HEK293 (cell line): ENCODE measurements around the gene ATP5IF1.

Experiments used
- CTCF ChIA-PET: fragments of 350-600 bp; formaldehyde crosslinking; extraction: SDS; loops from one replicate; lab custom pipeline; 2021; ENCODE audit warnings: antibody characterized with exemption; lab: Yijun Ruan, JAX
- POLR2A ChIA-PET: fragments of 300-600 bp; formaldehyde crosslinking; extraction: SDS; loops from one replicate; lab custom pipeline; 2020; ENCODE audit warnings: antibody characterized with exemption, inconsistent platforms; lab: Yijun Ruan, JAX
- H3K27ac ChIP-seq: fragments of 200-500 bp; sonication (Bioruptor generic); 2 replicates; pipeline ENCODE4 v1.5.1; 2014; ENCODE audit warnings: low read depth, low read length, control low read depth, inconsistent platforms; ENCODE audit errors: extremely low read depth
- H3K36me3 ChIP-seq, 2 experiments: fragments of 200-500 bp in 1 of 2; sonication (Bioruptor generic) in 1 of 2; 1 replicate in 1 of 2; 2 replicates in 1 of 2; pipeline ENCODE4 v1.5.1; 2014 to 2017; ENCODE audit warnings: inconsistent platforms in 2 of 2, low read length in 2 of 2; ENCODE audit not compliant: control insufficient read depth in 2 of 2, insufficient read depth in 1 of 2
- H3K4me1 ChIP-seq: fragments of 200-500 bp; sonication (Bioruptor generic); 2 replicates; pipeline ENCODE4 v1.5.1; 2014; ENCODE audit warnings: mild to moderate bottlenecking, low read length, inconsistent platforms; ENCODE audit not compliant: control insufficient read depth, insufficient read depth
- H3K4me3 ChIP-seq: 2 replicates; pipeline ENCODE4 v1.5.1; 2011; ENCODE audit warnings: low read depth, mild to moderate bottlenecking, control low read depth, low read length, moderate library complexity
- H3K9me3 ChIP-seq: fragments of 200-500 bp; sonication (Bioruptor generic); 2 replicates; pipeline ENCODE4 v1.5.1; 2014; ENCODE audit warnings: low read depth, low read length, inconsistent platforms; ENCODE audit not compliant: control insufficient read depth, insufficient read depth
- BCL11A ChIP-seq: fragments of 450-650 bp; formaldehyde crosslinking; IDR thresholded peaks from 2 replicates; pipeline ENCODE4 v1.5.1; 2016; ENCODE audit warnings: low read depth, missing biosample characterization, missing genetic modification characterization
- IKZF3 ChIP-seq: fragments of 450-650 bp; IDR thresholded peaks from 2 replicates; pipeline ENCODE4 v1.5.0; 2018; ENCODE audit warnings: missing biosample characterization, mild to moderate bottlenecking, missing genetic modification characterization, moderate library complexity
- MYNN ChIP-seq: fragments of 450-650 bp; formaldehyde crosslinking; IDR thresholded peaks from 2 replicates; pipeline ENCODE4 v1.5.1; 2016; ENCODE audit warnings: missing biosample characterization, missing genetic modification characterization, borderline replicate concordance
- PATZ1 ChIP-seq: fragments of 450-650 bp; formaldehyde crosslinking; IDR thresholded peaks from 2 replicates; pipeline ENCODE4 v1.5.1; 2016; ENCODE audit warnings: missing biosample characterization, missing genetic modification characterization
- PRDM1 ChIP-seq: fragments of 450-650 bp; formaldehyde crosslinking; IDR thresholded peaks from 2 replicates; pipeline ENCODE4; 2016; ENCODE audit warnings: missing biosample characterization, missing genetic modification characterization
- SCRT1 ChIP-seq: fragments of 450-650 bp; formaldehyde crosslinking; IDR thresholded peaks from 2 replicates; pipeline ENCODE4 v1.5.1; 2016; ENCODE audit warnings: missing biosample characterization, missing genetic modification characterization, borderline replicate concordance
- SCRT2 ChIP-seq: fragments of 450-650 bp; formaldehyde crosslinking; IDR thresholded peaks from 2 replicates; pipeline ENCODE4 v1.5.1; 2016; ENCODE audit warnings: missing biosample characterization, missing genetic modification characterization
- TRIM28 ChIP-seq: IDR thresholded peaks from 2 replicates; pipeline ENCODE4 v1.6.1; 2011; ENCODE audit warnings: low read length, control low read depth, borderline replicate concordance
- ZBTB8A ChIP-seq: fragments of 450-650 bp; formaldehyde crosslinking; IDR thresholded peaks from 2 replicates; pipeline ENCODE4 v1.5.1; 2016; ENCODE audit warnings: missing biosample characterization, missing genetic modification characterization
- ZIC2 ChIP-seq: fragments of 450-650 bp; formaldehyde crosslinking; IDR thresholded peaks from 2 replicates; pipeline ENCODE4 v1.5.1; 2016; ENCODE audit warnings: missing biosample characterization, missing genetic modification characterization
- ZNF114 ChIP-seq: fragments of 450-650 bp; formaldehyde crosslinking; IDR thresholded peaks from 2 replicates; pipeline ENCODE4 v1.5.0; 2017; ENCODE audit warnings: missing biosample characterization, missing genetic modification characterization
- ZNF146 ChIP-seq: fragments of 450-650 bp; formaldehyde crosslinking; IDR thresholded peaks from 2 replicates; pipeline ENCODE4 v1.5.1; 2016; ENCODE audit warnings: missing biosample characterization, missing genetic modification characterization
- ZNF214 ChIP-seq: fragments of 450-650 bp; formaldehyde crosslinking; IDR thresholded peaks from 2 replicates; pipeline ENCODE4 v1.5.1; 2017; ENCODE audit warnings: missing biosample characterization, mild to moderate bottlenecking, missing genetic modification characterization, borderline replicate concordance
- ZNF391 ChIP-seq: fragments of 450-650 bp; formaldehyde crosslinking; IDR thresholded peaks from 2 replicates; pipeline ENCODE4 v1.5.1; 2016; ENCODE audit warnings: low read depth, missing biosample characterization, missing genetic modification characterization, borderline replicate concordance
- ZNF473 ChIP-seq: fragments of 450-650 bp; formaldehyde crosslinking; IDR thresholded peaks from 2 replicates; pipeline ENCODE4 v1.5.1; 2017; ENCODE audit warnings: missing biosample characterization, missing genetic modification characterization
- ZNF544 ChIP-seq: fragments of 450-650 bp; formaldehyde crosslinking; IDR thresholded peaks from 2 replicates; pipeline ENCODE4 v1.5.0; 2017; ENCODE audit warnings: missing biosample characterization, missing genetic modification characterization
- ZNF600 ChIP-seq: fragments of 450-650 bp; formaldehyde crosslinking; IDR thresholded peaks from 2 replicates; pipeline ENCODE4 v1.5.1; 2016; ENCODE audit warnings: missing biosample characterization, missing genetic modification characterization
- ZNF660 ChIP-seq: fragments of 450-650 bp; IDR thresholded peaks from 2 replicates; pipeline ENCODE4 v1.5.1; 2018; ENCODE audit warnings: missing biosample characterization, mild to moderate bottlenecking, missing genetic modification characterization
- ZNF785 ChIP-seq: fragments of 450-650 bp; formaldehyde crosslinking; IDR thresholded peaks from 2 replicates; pipeline ENCODE4 v1.5.1; 2016; ENCODE audit warnings: missing biosample characterization, missing genetic modification characterization
- TF ChIP-seq, protein P1 (sequence below): fragments of 450-650 bp; formaldehyde crosslinking; optimal IDR thresholded peaks from 2 replicates; pipeline ENCODE3; 2016; ENCODE audit warnings: missing biosample characterization, mild to moderate bottlenecking, missing genetic modification characterization
- TF ChIP-seq, protein P2 (sequence below): fragments of 450-650 bp; formaldehyde crosslinking; IDR thresholded peaks from 2 replicates; pipeline ENCODE4 v1.5.1; 2016; ENCODE audit warnings: missing biosample characterization, missing genetic modification characterization

Gene ATP5IF1

GRCh38 chr1:28259934-28260802, 24.2 kb downstream of the ATP5IF1 start (continued):
- TF ChIP-seq, protein P1, sequence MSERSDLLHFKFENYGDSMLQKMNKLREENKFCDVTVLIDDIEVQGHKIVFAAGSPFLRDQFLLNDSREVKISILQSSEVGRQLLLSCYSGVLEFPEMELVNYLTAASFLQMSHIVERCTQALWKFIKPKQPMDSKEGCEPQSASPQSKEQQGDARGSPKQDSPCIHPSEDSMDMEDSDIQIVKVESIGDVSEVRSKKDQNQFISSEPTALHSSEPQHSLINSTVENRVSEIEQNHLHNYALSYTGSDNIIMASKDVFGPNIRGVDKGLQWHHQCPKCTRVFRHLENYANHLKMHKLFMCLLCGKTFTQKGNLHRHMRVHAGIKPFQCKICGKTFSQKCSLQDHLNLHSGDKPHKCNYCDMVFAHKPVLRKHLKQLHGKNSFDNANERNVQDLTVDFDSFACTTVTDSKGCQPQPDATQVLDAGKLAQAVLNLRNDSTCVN (tag by site-specific recombination) = peak; percentile 85
- TF ChIP-seq IKZF3 (tag by site-specific recombination) (0 out of 2 replicates have a peak, but pooled peaks have one; percentile 41), PATZ1 (tag by site-specific recombination) (peak; percentile 74), ZIC2 (tag by site-specific recombination) (peak; percentile 22; the same call in 1 of the 2 replicates), ZNF114 (tag by site-specific recombination) (no peak), ZNF785 (tag by site-specific recombination) (no peak)
- TF ChIP-seq, all 188 proteins: peak for 16

DNA sequence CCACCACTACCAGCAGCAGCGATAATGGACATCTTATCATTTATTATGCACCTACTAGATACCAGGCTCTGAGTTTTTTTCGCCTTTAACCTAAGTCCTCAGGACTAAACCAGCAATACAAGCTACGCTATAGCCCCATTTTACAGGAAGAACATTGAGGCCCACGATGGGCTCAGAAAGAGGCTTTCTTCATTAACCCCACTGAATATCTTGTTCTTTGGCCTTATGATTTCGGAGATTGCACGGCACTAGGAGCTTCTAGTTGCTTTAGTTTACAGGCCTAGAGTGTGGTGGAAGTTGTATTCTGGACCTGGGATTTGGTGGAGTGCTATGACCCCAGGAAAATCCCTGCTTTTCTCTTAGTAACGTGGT, 24.9 kb downstream of the ATP5IF1 start:
- POLR2A ChIA-PET = interaction anchor here (0.6 to 3.9 kb wide), 10 partner anchors 8 to 321 kb away, joined by 3 to 59 read pairs (median 4); partner anchors contain the start of genes ATP5IF1, MED18 and RCC1

GRCh38 chr1:28264897-28265296, 29.0 kb downstream of the ATP5IF1 start:
- TF ChIP-seq MYNN = no peak
- TF ChIP-seq ZNF660 (tag by site-specific recombination) = 0 out of 2 replicates have a peak, but pooled peaks have one; percentile 12
- TF ChIP-seq ZNF600 (tag by site-specific recombination) = peak; percentile 33; the same call in 1 of the 2 replicates
- ChIA-PET CTCF (no interaction called here), POLR2A (interaction anchor here (0.8 to 2.4 kb wide), 3 partner anchors 9 to 317 kb away, joined by 3 to 8 read pairs (median 3); no protein-coding TSS in a partner anchor)
- H3K4me1 ChIP-seq = peaks cover 11% of the 10 kb centered on the region
- H3K4me3 ChIP-seq = no peak overlapping the region
- no peaks in the 10 kb centered on the region for H3K9me3 ChIP-seq
- H3K36me3 ChIP-seq = peaks cover 0 to 18% of the 10 kb centered on the region in 2 experiments; a peak in 2 of 3 replicates
- H3K27ac ChIP-seq = no peak overlapping the region

More for the DNA sequence above, 24.9 kb downstream of the ATP5IF1 start:
- peaks cover 0 to 5% of the 10 kb centered on the region in 2 experiments; a peak in 1 of 3 replicates for H3K36me3 ChIP-seq
- CTCF ChIA-PET = interaction anchor here (1.0 to 2.1 kb wide), 3 partner anchors 12 to 98 kb away, joined by 3 to 14 read pairs (median 7); partner anchors contain the start of gene MED18
- TF ChIP-seq ZNF473 (tag by site-specific recombination) (no peak), BCL11A (no peak), ZNF391 (tag by site-specific recombination) (no peak), TRIM28 (no peak), ZNF146 (tag by site-specific recombination) (peak; percentile 72), ZNF660 (tag by site-specific recombination) (peak; percentile 13; the same call in 1 of the 2 replicates)
- no peaks in the 10 kb centered on the region for H3K9me3 ChIP-seq
- H3K27ac ChIP-seq = peak overlapping the region; percentile 29; the same call in 1 of the 2 replicates
- H3K4me3 ChIP-seq = peak overlapping the region; percentile 97
- peaks cover 3% of the 10 kb centered on the region; the same call in 1 of the 2 replicates for H3K4me1 ChIP-seq

DNA sequence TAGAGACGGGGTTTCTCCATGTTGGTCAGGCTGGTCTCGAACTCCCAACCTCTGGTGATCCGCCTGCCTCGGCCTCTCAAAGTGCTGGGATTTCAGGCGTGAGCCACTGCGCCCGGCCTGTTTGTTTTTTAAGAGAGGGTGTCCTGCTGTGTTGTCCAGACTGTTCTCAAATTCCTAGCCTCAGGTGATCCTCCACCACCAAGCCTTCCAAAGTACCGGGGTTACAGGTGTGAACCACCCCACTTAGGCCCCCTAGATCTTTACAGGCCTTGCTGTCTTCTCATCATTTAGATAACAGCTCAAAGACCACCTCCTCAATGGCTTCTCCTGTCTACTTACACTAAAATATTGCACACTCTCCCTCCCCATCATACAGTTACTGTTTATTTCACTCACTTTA, 29.7 kb downstream of the ATP5IF1 start:
- ChIA-PET POLR2A (interaction anchor here (1.1 to 2.4 kb wide), 2 partner anchors 16 to 316 kb away, joined by 3 to 8 read pairs; no protein-coding TSS in a partner anchor), CTCF (interaction anchor here (2.6 kb wide), 1 partner anchor 17 kb away, joined by 13 read pairs; no protein-coding TSS in a partner anchor)
- Histone ChIP-seq H3K27ac (no peak overlapping the region), H3K36me3 (peaks cover 0 to 24% of the 10 kb centered on the region in 2 experiments; a peak in 2 of 3 replicates), H3K4me3 (no peak overlapping the region), H3K4me1 (peaks cover 11% of the 10 kb centered on the region), H3K9me3 (no peaks in the 10 kb centered on the region)
- no peak for TF ChIP-seq ZNF214 (tag by site-specific recombination)
- peak; percentile 58 for TF ChIP-seq PRDM1 (tag by site-specific recombination)
- TF ChIP-seq SCRT2 (tag by site-specific recombination) = peak; percentile 44
- peak; percentile 24; the same call in 1 of the 2 replicates for TF ChIP-seq ZBTB8A (tag by site-specific recombination)
- TF ChIP-seq ZNF544 = no peak
- TF ChIP-seq, protein P2, sequence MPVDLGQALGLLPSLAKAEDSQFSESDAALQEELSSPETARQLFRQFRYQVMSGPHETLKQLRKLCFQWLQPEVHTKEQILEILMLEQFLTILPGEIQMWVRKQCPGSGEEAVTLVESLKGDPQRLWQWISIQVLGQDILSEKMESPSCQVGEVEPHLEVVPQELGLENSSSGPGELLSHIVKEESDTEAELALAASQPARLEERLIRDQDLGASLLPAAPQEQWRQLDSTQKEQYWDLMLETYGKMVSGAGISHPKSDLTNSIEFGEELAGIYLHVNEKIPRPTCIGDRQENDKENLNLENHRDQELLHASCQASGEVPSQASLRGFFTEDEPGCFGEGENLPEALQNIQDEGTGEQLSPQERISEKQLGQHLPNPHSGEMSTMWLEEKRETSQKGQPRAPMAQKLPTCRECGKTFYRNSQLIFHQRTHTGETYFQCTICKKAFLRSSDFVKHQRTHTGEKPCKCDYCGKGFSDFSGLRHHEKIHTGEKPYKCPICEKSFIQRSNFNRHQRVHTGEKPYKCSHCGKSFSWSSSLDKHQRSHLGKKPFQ = peak; percentile 83
- peak; percentile 40; the same call in 1 of the 2 replicates for TF ChIP-seq ZIC2 (tag by site-specific recombination)
- 0 out of 2 replicates have a peak, but pooled peaks have one; percentile 30 for TF ChIP-seq TRIM28
- TF ChIP-seq SCRT1 = peak; percentile 72
